Hematopoietic multipotent progenitor cell (in vitro differentiated cells): ENCODE data around the gene BRD3. TPM values are rescaled to one million over a fixed set of nuclear protein-coding genes. Genes with fewer than 3 reads are reported as not detected.

Experiments
- DNase-seq, 3 donors: peaks; one replicate each; pipeline ENCODE4 v3.0.0-alpha.2; 2011 to 2015; ENCODE audit warnings: low read depth in 2 of 3, low spot score in 2 of 3
- total RNA-seq: library from RNA; depleted of rRNA; stranded (reverse); fragments of >200 nt; gene quantifications from one replicate; pipeline ENCODE4 v1.2.3, GENCODE V29; 2012

Gene BRD3
- total RNA-seq, 1 donor: 24.0 TPM

DNA sequence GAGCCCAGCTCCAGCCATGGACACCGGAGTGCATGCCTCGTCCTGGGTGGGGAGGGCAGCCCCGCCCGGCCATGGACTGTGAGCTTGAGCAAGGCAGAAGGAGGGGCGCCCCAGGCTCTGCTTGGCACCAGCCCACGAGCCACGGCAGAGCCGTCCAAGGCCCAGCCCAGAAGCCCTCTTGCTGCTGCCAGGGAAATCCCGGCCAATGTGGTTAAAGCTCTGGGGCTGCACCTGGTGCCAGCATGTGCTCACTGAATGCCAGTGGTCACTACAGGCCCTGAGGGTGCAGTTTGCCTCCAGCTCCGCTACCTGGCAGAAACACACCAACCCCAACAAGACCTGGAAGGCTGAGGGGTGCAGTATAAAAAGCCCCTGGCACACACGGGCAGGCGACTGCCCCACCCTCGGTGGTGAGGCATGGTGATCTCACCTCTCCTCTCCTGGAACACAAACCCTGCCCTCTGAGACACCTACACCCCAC is 11.8 kb downstream of the BRD3 start:
- no peak for DNase-seq

DNA sequence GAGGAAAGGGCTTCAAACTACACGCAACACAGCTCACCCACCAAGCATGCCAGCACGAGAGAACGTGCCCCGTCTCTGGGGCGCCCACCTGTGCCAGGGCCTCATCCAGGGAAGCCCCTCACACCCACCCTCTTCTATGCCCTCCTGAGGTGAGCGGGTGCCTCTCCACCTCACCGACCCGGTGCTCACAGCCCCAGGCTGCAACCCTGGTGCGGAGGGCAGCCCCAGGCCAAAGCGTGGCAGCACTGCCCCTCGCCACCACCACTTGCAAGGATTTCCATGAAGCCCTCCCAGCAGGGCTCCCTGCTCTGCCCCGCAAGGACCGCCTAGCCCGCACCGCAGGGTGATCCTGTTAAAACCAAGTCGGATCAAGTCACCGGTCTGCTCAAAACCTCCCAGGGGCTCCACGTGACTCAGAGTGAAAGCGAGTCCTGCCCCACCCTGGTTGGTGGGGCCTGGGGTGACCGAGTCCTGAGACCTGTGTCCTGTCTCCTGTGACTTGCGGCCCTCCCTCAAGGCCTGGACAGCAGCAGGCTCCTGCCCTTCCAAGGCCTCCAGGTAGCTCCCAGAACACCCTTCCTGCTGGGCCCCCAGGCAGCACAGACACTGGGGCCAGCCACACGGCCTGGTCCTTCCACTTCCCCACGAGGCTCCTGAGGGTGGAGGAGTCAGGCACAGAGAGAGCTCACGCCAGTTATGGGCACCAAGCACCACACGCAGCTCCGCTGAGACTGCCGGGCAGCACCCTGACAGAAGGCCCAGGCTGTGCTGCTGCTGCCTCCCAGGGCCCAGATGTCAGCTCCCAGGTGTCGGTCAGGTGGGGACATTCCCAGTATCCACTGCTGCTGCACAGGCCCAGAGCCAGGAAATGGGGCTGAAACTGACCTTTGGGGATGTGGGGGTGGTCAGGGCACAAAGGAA is 12.7 kb downstream of the BRD3 start:
- DNase-seq: no peak

DNA sequence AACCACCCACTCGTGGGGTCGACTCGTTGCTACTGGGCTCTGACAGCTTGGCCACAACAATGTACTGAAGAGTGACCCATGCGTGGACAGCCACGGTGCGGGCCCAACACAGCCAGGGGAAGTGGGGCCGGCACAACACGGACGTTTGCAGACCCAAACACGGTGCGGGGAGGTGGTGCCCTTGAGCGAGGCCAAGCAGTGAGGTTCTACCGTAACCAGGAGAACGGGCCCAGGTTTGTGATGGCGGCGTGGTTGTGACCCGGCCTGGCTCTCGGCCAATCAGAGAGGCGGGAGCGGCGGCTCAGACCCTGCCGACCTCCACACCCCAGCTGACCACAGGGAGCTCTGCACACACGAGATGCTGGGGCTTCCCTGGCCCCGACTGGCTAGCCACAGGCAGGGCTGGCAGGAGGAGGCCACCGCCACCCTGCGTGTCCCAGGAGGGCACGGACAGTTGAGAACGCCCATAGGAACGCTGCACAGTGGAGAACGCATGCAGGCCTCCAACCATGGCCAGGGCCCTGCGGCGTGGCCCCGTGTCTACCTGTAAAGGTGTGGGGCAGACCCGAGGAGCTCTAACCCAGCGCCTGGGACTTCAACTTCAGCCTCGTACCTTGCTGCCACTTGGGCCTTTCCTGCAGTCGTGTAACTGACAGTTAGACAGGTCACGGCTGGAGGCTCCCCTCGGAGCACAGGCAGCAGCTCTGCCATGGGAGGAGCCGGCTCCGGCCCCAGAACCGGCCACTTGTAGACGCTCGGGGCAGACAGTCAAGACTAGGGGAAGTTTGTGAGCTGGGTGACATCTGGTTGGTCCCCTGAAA is 13.7 kb downstream of the BRD3 start:
- no peak for DNase-seq

DNA sequence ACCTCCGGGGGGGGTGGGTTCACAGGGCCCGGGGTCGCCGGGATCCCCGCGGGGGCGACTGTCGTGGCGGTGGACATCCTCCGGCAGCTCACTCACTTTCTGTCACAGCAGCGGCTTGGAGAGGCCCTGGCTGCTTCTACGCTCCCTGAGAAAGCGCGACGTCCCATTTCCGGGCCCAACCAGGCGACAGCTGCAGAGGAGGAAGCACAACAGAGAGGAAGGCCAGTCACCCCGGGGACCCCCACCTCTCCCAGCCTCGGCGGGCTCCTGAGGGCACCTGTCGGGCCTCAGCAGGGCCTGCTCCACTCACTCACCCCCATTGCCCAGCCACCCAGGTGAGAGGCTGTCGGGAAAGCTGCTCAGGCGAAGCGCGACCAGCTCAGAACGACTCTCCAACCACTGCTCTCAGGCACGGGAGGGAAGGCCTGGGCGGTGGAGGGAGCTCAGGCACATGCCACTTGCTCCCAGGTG is 14.4 kb downstream of the BRD3 start:
- DNase-seq: no peak

DNA sequence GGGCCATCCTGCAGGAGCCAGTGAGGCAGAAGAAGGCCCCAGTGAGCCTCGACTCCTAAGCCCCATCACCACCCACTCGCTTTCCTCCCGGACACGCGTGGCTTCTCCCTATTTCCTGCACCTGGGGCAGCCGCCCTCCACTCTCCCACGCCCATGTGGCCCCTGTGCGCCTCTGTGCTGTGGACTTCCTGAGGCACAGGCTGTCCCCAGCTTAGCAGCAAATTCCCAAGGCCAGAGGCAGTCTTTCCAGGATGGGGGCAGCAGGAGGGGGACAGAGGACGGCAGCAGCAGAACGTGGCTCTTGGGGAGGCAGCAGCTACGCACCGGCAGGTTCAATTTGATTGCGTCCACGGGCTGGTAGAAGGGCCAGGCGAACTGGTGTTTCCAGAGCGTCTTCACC is 14.9 kb downstream of the BRD3 start:
- no peak for DNase-seq

DNA sequence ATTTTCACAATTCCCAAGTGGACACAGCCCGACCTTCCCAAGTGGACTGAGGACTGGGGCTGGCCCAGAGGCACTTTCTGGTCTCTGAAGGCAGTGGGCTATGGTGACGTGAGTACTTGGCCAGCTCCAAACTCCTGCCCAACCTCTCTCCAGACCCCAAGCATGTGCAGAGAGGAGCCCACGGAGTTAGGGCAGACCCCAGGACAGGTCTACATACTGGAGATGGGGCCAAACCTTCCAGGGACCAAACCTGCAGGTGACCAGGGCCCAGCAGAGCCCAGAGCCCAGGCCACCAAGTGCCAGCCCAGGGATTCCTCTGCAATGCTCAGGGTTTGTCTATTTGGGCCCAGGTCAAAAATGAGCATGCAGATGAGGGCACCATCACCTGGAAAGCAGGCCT is 15.3 kb downstream of the BRD3 start:
- no peak for DNase-seq

DNA sequence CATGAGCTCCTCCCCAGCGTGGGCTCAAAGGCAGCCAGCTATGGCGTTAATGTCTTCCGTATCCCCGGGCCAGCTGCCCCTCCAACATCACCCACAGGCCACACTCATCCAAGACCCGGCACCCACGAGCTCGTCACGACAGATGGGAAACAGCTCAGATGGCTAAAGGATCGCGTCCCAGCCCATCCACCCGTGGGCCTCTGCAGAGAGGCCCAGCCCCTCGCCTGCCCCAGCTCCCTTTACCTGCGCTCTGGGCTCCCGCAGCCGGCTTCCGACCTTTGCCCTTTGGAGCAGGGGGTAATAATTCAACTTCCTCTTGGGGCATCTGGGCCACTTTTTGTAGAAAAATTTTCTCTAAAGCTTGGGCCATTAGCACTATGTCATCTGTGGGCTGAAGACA is 16.5 kb downstream of the BRD3 start:
- no peak for DNase-seq

DNA sequence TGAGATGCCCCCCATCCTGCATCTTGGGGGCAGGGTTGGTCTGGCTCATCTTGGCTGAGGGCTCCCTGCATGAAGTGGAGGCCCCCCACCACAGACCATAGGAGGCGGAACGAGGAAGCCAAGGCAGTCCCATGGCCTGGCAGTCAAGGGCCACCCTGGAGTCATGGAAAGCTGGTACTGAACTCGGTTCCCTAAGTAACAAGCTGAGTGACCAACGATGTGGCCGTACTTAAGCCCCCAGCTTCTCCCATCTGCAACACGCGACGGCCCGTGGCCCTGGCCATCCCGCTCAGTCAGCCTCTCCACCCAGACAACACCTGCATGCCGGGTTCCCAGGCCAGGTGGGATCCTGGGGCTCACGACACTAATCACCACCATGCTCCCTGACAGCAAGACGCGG is 17.1 kb downstream of the BRD3 start:
- DNase-seq: no peak

DNA sequence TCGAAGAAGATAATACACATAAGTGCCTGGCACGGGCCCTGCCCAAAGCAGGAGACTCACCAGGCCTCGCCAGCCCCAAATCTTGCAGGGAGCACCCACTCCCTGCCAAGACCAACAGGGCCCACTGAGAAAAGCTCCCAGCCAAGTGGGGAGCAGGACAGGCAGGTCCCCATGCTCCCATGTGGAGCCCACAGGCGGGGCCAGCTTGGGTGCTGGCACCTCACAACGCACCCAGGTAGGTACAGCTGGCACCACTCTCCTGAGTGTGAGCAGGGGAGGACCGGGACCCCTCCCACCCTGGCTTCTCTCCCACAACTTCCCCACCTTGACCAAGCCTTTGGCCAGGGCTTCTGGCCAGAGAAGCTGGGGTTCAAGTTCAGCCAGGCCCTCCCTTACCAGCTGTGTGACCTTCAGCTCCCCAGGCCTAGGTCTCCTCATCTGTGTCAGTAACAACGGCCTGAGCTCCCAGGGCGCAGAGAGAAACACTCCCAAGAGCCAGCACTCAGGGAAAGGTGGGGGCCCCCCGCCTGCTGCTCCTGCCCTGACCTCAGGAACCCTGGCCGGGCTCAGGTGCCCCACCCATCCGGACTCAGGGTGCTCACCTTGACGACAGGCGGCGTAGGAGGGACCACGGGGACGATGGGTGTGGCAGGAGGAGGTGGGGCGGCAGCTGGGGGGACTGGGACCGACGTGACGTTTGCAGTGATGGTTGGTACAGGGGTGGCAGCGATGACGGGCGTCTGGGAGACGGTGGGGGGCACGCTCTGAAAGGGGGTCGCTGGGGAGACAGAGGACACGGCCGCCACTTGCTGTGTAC is 17.8 kb downstream of the BRD3 start:
- no peak for DNase-seq

DNA sequence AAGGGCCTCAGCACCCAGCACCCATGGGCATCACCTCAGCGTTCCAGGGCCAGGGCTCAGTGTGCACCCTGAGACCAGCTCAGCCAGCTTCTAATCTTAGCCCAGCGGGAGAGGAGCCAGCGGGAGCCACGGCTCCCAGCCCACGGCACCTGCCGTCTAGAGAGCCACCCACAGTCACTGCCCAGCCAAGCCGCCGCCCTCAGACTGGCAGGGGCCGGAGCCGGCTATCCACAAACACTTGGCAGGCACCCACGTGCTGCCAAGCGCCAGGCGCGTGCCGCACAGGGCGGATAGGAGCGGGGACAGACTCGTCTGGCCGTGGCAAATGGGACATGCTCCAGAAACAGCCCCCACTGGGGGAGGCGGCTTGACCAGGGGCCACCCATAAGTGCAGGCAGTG is 18.6 kb downstream of the BRD3 start:
- no peak for DNase-seq

DNA sequence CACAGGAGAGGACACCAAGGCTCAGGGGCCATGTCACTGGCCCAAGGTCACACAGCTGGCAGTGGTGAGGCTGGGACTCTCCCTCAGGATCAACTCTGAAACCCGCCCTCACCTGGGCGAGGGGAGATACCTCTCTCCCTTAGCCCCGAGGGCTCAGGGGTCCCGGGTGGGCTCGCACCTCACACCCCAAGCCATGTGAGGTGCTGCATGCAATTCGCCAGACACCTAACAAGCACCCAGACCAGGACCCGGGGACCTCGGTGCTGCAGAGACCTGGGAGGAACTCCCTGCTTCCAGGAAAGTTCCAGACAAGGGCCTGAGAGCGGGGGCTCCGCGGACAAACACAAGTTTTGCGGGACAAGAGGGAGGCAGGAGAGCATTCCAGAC is 19.3 kb downstream of the BRD3 start:
- no peak for DNase-seq

DNA sequence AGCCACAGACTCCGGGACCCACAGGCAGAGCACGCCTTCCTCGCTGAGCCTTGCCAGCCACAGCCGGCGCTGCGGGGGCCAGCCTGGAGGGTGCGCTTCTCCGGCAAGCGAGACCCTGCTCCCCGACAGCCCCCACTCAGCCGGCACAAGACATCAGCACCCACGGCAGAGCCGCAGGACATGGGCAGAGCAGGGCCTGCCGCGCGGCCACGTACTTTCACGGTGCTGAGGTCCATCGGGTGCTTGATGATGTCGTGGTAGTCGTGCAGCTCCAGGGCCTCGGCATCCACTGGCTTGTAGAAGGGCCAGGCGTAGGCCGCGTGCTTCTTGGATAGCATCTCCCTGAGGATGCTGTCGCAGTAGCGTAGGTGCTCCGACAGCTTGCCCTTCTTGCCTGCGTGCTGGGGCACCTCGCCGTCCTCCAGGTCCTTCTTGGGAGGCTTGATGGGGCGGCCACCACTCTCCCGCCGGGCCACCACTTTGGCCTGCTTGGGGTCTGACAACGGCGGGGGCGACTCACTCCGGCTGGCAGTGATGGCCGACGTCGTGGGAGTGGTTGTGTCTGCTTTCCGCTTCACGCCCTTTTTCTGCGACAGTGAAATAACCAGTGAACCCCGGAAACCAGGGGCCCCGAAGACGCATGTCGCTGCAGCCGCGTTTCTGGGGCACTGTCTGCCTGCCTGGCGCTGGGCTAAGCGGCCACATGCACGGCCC is 19.8 kb downstream of the BRD3 start:
- DNase-seq: no peak

DNA sequence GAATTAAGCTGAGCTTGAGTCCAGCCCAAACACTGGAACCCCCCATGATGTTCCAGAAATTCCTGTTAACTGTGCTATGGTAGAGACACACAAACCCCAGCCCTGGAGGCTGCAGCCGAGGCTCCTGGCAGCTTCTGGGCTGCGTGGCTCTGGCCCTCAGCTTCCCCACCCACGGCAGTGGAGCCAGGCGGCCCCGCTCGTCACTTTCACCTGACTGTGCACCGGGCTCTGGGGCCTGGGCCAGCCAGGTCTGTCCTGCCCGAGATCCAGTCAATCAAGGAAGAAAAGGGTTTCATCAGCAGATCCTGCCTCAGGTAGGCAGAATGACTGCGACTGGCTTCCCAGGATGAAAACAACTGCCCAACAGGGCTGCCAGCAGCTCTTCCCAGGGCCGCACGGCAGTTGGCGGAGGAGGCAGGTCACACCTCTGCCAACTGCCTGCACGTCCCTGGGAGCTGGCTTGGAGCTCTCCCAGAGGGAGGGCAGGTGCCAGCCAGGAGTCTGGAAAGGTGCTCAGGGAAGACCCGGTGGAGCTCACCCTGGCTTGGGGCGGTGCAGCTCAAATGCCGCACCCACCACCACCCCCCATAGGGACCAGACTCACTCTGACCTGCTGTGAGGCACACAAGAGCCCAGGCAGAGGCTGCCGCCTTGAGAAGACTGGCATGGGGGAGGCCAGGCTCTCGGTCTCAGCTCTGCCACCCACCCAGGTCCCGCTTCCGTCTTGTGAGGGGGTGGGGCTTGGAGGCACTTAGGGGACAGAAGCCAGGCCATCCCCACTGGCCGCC is 20.7 kb downstream of the BRD3 start:
- DNase-seq: no peak

DNA sequence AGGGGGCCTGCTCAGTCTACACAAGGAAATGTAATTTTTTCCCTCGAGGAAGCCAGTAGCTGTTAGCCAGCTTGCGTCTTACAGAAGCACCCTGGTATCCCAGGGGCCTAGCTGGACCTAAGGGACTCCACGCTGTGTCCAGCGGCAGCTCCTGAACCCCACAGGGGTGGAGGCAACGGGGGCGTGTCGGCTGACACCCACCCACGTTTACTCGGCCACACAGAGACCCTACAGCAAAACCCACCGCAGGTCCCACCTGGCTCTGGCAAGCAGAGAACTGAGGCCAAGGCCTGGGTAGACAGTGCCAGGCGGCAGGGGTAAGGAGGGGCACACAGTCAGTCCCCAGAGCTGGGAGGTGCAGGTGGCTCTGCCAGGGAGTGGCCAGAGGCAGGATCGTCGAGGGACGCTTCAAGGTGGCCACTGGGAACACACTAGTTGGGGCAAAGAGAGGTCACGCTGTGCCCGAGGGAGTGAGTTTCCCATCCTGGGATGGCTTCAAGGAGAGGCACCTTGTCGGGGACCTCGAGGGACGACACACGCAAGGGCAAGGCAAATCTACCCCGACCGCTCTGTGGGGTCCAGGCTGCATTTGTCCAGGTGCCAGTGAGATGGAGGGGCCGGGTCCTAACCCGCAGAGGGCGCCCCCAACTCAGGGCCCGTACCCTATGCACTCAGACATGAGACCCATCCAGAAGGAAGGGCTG is 21.8 kb downstream of the BRD3 start:
- DNase-seq: no peak

DNA sequence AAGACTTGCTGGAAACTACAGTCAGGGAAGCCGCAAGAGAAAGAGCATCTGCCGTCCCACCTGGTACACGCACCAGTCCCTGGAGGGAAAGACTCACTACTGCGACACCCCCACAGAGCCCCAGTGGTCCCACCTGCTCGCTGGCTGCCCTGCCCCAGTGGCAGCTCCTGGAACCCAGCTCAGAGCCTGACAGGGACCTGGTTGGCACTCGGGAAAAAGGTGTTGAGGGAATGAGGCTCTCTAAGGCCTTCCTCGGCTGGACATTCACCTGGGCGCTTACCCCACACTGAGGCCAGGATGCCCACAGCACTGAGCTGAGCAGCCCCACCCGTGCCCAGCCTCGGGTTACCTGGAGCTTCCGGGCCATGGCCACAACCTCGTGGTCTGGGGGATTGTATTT is 22.9 kb downstream of the BRD3 start:
- DNase-seq: no peak

DNA sequence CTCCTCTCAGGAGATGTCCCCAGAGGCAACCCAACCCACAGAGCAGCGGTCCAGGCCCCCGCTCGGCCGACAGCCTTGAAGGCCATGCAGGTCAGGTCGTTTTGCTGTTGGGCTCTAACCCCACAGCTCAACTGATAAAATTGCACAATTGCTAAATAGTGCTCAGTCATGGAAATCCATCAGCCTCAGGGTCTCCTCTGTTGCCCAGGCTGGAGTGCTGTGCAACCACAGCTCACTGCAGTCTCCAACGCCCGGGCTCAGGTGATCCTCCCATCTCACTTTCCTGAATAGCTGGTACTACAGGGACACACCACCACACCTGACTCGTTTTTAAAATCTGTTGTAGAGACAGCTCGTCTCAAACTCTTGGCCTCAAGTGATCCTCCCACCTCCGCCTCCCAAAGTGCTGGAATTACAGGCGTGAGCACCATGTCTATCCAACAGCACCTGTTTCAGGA is 24.3 kb downstream of the BRD3 start:
- DNase-seq: no peak

DNA sequence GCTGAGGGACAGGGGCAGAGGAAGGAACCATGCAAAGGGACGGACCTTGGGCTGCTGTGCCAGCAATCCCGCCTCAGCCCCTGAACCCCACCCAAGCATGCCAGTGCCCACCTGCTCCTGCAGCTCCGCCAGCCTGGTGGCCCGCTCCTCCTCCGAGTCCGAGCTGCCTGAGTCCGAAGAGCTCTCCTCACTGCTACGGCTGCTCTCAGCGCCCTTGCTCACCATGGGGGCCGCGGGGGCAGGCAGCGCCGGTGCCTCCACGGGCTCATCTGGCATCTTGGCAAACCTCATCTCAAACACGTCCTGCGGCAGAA is 26.2 kb downstream of the BRD3 start:
- no peak for DNase-seq

DNA sequence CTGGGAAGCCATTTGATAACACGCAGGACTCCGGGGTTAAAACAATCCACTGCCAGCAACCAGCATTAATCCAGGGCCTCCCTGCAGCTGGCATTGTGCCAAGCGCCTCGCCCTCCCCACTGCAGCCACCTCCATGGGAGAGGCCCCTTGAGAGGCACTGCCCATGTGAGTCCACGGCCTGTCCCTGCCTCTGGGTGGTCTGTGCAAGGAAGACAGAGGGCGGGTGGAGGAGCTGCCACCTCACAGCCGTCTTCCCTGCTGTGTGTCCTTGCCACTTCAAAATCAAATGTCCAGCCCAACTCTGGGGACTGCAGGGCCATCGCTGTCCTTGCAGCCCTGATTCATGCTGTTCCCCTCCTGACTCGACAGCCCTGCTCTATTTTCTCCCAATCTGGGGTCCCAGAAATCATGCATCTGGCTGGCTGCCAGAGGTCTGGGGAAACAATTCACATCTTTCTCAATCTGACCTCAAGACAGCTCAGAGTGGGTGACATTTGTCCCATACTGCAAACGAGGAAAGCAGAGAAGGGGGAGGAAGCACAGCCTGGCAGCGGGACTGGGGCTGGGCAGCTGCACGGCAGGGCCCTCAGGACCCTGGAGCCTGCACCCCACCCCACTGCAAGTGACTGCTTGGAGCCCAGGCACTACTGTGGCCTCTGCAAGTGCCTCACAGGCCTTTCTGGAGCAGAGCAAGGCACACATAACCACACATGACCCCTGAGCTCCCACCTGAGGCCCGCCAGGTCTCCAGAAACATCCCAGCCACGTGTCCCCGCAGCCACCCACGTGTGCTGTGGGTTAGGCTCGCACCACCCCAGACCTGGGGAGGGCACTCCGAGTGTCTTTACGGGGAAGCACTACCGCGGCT is 26.8 kb downstream of the BRD3 start:
- DNase-seq: no peak
